PFSK-1 (cell line): Measurements from ENCODE around the gene ADAMTS3.

Experiments
- FOXP2 ChIP-seq: optimal IDR thresholded peaks from 2 replicates; pipeline ENCODE3; 2011; ENCODE audit warnings: borderline replicate concordance, control low read depth, inconsistent platforms; ENCODE audit not compliant: insufficient read depth; ENCODE audit errors: extremely low read length, extremely low read depth
- POLR2AphosphoS5 ChIP-seq: IDR thresholded peaks from 2 replicates; pipeline ENCODE4 v1.6.1; 2012; ENCODE audit warnings: low read depth, mild to moderate bottlenecking, control low read depth, low read length, moderate library complexity
- REST ChIP-seq, 2 experiments: IDR thresholded peaks; 2 replicates each; pipeline versions ENCODE4 v1.6.1 to v1.8.0; 2011 to 2012; ENCODE audit warnings: low read depth in 2 of 2, low read length in 2 of 2, control low read depth in 1 of 2, inconsistent platforms in 1 of 2, mild to moderate bottlenecking in 1 of 2, moderate library complexity in 1 of 2; ENCODE audit not compliant: insufficient read depth in 1 of 2
- SIN3A ChIP-seq: IDR thresholded peaks from 2 replicates; pipeline ENCODE4 v1.6.1; 2012; ENCODE audit warnings: mild to moderate bottlenecking, low read length, moderate library complexity, borderline replicate concordance; ENCODE audit not compliant: insufficient read depth
- TAF1 ChIP-seq: IDR thresholded peaks from 2 replicates; pipeline ENCODE4 v1.6.1; 2012; ENCODE audit warnings: low read length, control low read depth, borderline replicate concordance; ENCODE audit not compliant: insufficient read depth

Gene ADAMTS3

GRCh38 chr4:72320223-72320948 is 248.6 kb downstream of the ADAMTS3 start:
- TF ChIP-seq TAF1 (no peak), SIN3A (no peak), POLR2AphosphoS5 (no peak), REST (IDR thresholded peaks at IDR 0.05; ENCODE audit: insufficient read depth in 1 of 2, low read depth in 2 of 2, low read length in 2 of 2) (no peak)

DNA sequence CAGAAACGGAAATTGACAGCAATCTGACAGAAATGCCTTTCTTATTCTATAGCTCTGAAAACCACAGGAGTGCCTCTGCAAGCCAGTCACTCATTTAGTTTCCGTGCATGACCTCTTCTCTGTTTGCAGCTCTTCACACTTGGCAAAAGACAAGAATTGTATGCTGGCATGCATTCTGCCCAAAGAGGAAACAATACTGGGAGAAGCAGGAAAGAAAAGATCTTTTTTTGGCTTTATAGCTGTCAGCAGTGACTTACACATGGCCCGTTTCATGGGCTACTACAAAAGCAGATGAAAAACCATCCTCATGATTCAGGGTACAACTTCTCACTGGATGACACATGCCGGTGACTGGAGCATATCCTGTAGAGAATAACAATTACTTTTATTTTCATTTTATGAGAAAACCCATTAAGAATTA is 249.4 kb downstream of the ADAMTS3 start:
- TF ChIP-seq POLR2AphosphoS5 (no peak), REST (IDR thresholded peaks at IDR 0.05; ENCODE audit: insufficient read depth in 1 of 2, low read depth in 2 of 2, low read length in 2 of 2) (no peak), TAF1 (no peak), FOXP2 (no peak)

- TF ChIP-seq FOXP2 (no peak), POLR2AphosphoS5 (no peak), REST (IDR thresholded peaks at IDR 0.05; ENCODE audit: insufficient read depth in 1 of 2, low read depth in 2 of 2, low read length in 2 of 2) (no peak), TAF1 (no peak), SIN3A (no peak)
Observed at GRCh38 chr4:72318421-72319170, 250.4 kb downstream of the ADAMTS3 start.

GRCh38 chr4:72314869-72315268 is 254.2 kb downstream of the ADAMTS3 start:
- TF ChIP-seq POLR2AphosphoS5 = no peak
- TF ChIP-seq TAF1 = no peak
- TF ChIP-seq REST (IDR thresholded peaks at IDR 0.05; ENCODE audit: insufficient read depth in 1 of 2, low read depth in 2 of 2, low read length in 2 of 2) = no peak
- TF ChIP-seq SIN3A = no peak
- no peak for TF ChIP-seq FOXP2

DNA sequence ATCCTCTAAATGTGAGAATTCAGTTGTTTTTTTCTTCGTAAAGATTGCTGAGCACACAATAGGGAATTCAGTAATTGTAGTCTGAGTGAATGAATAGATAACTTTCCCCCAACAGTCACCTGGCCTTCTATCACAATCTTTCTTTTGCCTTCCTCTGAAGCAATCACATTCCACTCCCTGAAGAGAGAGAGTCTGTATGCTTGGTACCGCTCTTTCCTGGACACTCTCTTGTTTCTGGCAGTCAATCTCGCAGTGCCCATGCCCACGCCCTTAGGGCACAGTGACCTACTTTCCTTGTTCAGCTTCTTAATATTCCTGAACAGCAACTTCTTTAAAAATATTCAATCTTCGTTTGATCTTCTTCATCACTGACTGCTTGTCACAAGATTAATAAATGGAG is 255.9 kb downstream of the ADAMTS3 start:
- TF ChIP-seq SIN3A (no peak), POLR2AphosphoS5 (no peak)
